ENCODE results near the gene KLHL29.

GRCh38 chr2:23707096-23707495 is 322.1 kb downstream of the KLHL29 start:
- TF ChIP-seq REST (IDR thresholded peaks at IDR 0.05; ENCODE audit: low read depth, low read length): no peak
- TF ChIP-seq RAD21 (IDR thresholded peaks at IDR 0.05; ENCODE audit: low read length): no peak
- no peak for TF ChIP-seq MXI1 (IDR thresholded peaks at IDR 0.05; ENCODE audit: low read depth, low read length)
- no peak for TF ChIP-seq CTCF (IDR thresholded peaks at IDR 0.05)
- no peak for TF ChIP-seq GATA2 (CRISPR knock-in tag; IDR thresholded peaks at IDR 0.05)
- TF ChIP-seq NRF1 (IDR thresholded peaks at IDR 0.05; ENCODE audit: low read depth, low read length): no peak
- no peak for TF ChIP-seq ZBTB33 (IDR thresholded peaks at IDR 0.05; ENCODE audit: borderline replicate concordance, low read depth)
- no peak for TF ChIP-seq MAX (IDR thresholded peaks at IDR 0.05; ENCODE audit: low read depth)
- no peak for TF ChIP-seq POLR2AphosphoS5 (IDR thresholded peaks at IDR 0.05; ENCODE audit: low read depth, low read length)
- no peak for TF ChIP-seq FOXJ3 (CRISPR knock-in tag; IDR thresholded peaks at IDR 0.05)
- no peak for TF ChIP-seq USF2 (IDR thresholded peaks at IDR 0.05; ENCODE audit: borderline replicate concordance, low read depth, low read length)

All from SK-N-SH (cell line).